HG03354 (cell line): ENCODE measurements around the gene TASL.
"Not testable (repeated sequence)": the region's sequence is repeated elsewhere in the genome, so short reads cannot be mapped to it uniquely, and the experiment has no call there.

Experiments used
- ATAC-seq: cut with Tn5 transposase; IDR thresholded peaks from one replicate; pipeline ENCODE4 v1.9.1; 2021; ENCODE audit warnings: mild to moderate bottlenecking; ENCODE audit not compliant: unreplicated experiment, poor library complexity, severe bottlenecking

The TASL gene, protein sequence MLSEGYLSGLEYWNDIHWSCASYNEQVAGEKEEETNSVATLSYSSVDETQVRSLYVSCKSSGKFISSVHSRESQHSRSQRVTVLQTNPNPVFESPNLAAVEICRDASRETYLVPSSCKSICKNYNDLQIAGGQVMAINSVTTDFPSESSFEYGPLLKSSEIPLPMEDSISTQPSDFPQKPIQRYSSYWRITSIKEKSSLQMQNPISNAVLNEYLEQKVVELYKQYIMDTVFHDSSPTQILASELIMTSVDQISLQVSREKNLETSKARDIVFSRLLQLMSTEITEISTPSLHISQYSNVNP

DNA sequence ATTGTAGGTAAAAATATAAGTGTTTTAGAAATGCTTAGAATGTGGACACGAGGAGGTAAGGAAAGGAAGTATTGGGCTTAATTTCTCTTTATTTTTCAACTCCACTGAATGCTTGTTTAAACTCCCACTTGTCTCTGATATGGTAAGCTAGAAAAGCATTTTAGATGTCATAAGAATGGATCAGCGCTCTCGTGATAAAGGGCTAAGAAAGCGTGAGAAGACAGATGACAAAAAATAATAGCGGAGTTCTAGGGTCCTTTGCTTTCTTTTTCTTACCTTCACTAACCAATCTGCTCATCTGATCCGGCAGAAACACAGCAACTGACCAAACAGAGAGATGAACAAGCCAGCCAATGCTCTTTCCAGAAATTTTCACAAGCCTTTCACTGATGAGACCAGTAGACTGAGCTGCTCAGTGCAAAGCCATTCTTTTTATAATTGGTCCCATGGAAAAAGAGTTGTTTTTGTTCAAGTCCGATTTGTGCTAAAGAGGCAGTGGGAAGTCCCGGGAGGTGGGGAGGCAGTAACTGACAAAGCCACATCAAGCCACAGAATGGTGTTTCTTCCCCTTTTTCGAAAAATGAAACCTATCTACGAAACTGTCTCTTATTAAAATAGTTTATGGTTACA is at the start of gene TASL:
Gene TASL (minus strand): TSS at position 405 of the 630 bp plus-strand sequence. CDS start 17,411 bp downstream, outside the sequence.
- ATAC-seq = peak; percentile 84

DNA sequence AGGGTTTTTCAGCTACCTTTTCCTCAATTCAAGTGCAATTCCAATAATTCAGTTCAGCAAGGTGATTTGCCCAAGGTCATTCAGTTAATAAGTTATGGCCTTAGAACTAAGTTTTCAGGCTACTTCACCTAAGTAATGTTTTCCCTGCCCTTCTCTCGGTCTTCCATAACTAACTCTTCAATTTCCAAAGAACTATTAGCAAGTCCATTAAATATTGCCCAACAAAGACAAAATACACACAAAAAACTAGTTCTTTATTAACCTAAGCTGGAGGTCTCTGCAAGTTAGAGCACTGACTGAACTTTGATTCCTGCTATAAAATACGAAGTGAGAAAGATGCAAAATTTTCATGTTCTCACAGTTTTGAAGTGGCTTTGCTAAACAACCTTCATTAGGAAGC is 48.8 kb upstream of the TASL start:
- no peak for ATAC-seq

DNA sequence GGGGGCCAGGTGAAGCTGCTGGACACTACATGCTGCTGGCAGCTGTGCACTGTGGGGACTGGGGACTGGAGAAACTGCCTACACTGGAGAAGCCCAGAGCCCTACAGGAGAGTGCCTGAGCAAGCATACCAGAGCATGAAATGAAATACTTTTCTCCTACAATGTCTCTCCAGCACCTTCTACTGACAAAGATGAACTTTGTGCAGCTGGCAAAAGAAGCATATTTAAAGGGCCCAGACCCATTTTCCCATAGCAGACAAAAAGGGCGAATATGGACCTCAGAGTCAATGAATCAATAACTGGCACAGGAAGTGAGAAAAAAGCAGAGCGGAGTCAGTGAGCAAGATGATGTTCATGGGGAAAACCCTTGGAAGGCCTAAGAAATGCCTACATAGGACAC is 44.8 kb upstream of the TASL start:
- no peak for ATAC-seq

DNA sequence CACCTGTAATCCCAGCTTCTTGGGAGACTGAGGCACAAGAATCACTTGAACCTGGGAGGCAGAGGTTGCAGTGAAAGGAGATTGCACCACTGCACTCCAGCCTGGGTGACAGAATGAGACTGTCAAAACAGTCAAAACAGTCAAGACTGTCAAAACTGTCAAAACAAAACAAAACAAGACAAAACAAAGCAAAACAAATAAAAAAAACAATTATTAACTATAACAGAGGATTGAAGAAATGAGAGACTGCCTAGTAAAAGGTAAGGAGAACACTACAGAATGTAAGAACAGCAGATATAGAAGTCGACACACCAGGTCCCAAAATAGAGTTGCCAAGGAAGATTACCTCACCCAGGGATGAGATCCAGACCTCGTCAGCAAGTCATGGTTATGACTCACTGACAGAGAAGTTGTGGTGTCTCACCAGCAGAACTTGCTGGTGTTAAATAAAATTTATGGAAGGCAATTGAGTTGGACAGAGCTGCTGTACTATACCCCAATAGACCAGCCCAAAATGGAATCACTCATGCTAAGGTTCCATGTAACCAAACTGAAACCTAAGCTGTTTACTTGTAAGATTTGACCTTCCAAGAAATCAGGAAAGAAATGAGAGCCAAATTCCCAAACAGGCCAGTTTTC is 43.5 kb upstream of the TASL start:
- ATAC-seq = no peak

DNA sequence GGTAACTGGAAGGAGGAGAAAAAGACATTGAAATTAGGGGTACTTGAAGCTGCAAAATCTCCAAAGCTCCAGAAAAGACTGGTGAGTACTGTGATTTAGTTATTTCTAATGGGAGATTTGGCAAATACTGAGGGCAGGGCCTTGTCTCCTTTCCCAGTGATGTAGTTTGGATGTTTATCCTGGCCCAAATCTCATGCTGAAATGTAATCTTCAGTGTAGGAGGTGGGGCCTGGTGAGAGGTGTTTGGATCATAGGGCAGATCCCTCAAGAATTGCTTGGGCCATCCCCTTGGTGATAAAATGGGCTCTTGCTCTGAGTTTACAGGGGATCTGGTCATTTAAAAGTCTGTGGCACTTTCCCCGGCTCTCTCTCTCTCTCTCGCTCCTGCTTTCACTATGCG is 42.6 kb upstream of the TASL start:
- no peak for ATAC-seq

DNA sequence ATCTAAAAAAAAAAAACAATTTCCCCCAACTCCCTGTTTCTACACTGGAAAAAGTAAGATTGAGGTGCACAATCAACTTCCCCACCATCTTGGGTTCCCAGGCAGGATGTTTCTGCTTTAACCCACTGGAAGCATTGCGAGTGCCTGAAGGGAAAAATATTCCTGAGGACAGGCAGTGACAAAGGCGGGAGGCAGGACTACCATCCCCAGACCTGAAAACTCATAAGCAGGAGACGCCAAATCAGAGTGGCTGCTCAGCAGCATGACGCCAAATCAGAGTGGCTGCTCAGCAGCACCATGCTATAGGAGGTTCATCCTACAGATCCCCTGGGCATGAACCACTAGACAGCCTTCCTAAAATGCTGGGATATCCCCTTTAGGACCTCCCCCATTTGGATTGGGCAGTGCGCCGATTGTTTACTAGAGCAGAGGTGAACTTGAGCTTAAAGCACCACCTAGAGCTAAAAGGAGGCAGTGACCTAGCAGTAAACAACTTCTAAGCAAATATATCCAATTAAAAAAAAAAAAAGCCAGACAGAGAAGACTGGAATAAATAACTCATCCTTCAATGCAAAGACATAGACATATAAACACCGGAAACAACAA is 40.7 kb upstream of the TASL start:
- ATAC-seq = no peak

DNA sequence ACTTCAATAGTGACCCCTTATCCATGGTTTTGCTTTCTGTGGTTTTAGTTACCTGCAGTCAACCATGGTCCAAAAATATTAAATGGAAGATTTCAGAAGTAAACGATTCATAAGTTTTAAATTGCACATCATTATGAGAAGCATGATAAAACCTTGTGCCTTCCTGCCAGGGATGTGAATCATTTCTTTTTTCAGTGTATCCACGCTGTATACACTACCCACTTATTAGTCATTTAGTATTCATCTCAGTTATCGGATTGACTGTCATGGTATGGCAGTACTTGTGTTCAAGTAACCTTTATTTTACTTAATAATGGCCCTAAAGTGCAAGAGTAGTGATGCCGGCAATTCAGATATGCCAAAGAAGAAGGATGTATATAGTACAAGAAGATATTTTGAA is 37.7 kb upstream of the TASL start:
- ATAC-seq = peak; percentile 50

DNA sequence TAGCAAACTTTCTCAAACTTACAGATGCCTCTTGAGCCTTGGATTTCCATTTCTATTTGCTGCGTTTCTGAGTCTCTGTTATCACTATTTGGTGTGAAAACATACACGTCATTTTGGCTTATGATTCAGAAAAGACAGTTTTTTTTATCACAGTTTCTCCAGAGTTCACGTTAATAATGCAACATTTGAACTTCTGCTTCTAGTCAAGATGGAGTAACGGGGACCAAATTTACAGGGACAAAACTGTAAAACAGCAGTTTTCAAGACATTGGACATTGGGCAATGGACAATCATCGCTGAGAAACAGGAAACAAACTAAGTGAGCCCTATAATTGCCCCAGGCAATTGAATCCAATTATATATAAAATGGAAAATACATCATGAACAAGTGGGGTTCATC is 36.2 kb upstream of the TASL start:
- no peak for ATAC-seq

DNA sequence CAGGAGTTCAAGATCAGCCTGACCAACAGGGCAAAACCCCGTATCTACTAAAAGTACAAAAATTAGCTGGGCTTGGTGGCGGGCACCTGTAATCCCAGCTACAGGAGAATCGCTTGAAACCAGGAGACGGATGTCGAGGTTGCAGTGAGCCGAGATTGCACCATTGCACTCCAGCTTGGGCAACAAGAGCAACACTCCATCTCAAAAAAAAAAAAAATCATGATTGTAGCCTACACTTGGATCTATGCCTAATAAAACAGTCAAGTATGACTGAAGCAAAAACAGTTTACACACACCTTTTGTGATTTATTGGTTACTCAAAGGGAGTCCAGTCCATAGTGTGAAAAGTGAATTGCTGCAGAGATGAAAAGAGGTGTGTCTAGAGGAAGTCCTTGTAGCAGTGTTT is 34.7 kb upstream of the TASL start:
- ATAC-seq = no peak

DNA sequence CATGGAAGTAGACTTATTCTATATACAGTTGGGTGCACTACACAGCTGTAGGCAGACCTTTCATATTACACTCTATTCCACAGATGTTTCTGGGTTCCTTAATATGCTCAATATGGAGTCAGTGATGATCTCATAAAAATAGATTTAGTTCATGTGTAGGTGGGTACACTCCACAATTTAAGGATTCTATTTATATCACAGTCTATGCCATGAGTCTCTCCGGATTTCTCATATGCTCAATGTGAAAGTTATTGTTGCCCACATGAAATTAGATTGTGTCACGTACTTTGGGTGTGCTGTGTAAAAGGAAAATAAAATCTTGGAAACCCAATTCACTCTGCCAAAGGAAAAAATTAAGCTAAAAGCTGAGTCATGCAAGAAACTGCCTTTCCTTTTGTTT is 32.5 kb upstream of the TASL start:
- ATAC-seq = no peak

DNA sequence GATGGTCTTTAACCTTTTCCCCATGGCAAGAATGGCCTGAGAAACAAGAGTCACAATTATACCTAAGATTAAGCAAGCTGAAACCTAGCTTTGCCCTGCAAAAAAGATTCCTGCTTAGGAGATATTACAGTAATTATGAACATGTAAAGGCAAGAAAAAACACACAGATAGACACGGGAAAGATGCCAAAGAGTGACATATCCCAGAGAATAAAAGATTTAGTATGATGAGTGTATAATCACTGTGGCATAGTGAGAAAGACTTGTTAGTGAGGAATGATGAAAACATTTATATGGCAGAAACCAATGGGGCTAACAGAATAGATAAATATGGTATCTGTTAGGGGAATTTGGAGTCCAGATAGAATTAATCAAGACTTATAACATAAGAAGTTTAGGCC is 29.6 kb upstream of the TASL start:
- ATAC-seq = no peak

DNA sequence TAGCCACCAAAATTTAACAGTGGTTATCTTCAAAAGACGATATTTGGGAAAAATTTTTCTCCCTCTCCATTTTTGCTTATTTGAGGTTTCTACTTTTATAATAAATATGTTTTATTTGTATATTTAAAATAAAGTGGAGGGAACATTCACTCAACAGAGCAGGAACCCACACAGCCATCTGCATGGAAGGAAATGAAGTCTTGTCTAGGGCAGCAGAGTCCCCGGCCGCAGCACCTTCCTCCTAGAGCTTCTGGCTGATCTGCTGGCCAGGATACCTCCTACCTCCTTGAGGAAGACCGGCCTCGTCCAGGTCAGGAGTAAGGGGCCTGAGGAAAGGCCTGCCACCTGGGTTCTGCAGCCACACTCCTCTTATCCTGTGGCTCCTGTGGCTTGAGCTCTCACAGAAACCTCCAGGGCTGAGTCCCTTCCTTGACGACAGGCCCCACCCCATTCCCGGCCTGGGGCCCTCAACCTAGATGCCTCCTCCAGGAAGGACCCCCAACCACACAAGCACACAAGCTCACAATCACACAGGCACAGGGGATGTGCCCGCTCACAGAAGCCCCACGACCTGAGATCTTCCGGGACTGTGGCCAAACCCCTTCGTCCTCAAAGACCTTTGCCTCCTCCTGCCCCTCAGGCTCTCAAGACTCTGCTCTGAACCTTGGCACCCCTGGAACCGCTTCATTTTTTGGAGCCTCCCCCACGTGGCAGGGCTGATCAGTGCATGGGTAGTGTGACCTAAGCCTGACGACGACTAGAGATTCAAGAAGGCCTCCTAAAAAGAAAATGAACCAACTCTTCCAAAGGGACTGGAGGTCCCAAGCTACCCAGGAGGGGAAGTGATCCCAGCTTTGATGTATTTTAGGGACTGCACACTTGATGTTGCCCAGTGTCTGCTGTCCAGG is 23.0 kb upstream of the TASL start:
- ATAC-seq = not testable (repeated sequence)

DNA sequence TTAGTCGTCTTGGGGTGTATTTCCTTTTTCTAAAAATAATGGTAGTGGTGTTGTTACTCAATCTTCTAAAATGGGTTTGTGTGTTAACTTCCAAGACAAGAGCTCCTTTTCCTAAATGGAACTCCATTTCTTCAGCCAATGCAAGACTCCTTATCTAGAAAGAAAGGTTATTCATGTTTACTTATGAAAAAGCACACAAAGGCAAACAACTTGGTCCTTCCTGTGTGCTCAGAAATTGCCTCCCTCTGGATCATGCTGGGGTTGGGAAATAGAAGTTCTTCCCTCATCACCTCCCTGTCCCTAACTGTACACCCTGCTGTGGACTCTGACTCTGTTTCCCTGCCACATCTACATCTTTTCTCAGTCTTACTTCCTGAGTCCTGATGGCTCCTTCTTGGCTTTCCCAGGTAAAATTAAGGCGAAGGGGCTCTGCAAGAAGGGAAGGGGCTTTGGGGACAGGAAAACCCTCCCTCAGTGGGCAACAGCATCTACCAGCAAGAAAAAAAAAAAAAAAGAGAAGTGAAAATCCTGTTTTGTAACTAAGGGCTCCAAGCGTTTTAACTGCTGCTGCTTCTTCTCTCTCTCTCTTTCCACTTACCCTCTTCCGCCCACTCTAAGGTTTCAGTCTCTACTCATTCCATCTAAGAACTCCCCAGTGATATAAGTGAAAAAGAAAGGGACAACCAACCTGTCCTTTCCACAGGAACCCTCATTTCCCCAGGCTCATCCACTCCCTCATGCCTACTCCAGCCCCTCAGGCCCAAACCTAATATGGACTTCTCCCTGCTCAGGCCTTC is 19.8 kb upstream of the TASL start:
- ATAC-seq = peak; percentile 84

DNA sequence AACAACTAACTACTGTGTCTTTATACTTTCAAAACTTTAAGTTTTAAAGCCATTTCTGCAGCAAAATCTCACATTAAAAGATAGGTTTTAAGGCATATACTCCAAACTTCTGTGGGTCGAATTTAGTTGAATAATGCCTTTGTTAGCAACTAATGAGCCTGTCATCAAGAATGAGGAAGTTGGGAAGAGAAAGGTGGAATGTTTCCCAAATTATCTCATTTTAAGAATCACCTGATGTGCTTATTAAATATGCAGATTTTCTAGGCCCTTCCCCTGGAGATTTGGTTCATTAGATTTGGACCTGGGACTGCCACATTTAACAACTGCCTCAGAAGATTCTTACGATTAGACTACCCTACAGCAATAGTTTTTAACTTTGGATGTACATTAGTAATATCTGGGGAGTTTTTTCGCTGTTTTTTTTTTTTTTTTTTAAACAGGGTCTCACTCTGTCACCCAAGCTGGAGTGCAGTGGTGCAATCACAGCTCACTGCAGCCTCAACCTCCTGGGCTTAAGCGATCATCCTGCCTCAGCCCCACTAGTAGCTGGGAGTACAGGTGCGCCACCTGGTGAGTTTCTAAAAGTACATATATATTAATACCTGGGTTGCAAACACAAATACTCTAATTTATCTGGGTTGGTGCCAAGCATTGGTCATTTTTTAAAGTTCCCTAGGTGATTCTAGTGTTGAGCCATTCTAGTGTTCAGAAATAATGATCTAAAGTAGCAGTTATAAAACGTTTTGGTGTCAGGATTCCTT is 16.1 kb upstream of the TASL start:
- peak; percentile 51 for ATAC-seq

DNA sequence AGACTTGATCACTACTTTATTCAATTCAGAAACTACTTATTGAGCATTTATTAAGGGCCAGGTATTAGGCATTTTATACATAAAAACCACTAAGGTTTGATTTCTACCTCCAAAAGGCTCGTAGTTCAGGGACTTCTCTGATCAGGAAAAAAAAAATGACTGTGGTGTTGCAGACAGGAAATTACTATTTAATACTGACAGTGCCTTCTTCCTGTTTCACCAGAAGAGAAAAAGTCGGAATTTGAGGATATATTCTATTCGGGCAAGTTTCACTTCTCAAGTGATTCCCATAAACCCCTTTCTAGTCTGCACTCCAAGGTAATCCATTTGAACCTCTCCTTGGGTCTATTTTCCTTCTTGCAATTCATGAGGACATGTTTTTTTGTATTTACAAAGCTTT is 15.3 kb upstream of the TASL start:
- ATAC-seq = no peak

DNA sequence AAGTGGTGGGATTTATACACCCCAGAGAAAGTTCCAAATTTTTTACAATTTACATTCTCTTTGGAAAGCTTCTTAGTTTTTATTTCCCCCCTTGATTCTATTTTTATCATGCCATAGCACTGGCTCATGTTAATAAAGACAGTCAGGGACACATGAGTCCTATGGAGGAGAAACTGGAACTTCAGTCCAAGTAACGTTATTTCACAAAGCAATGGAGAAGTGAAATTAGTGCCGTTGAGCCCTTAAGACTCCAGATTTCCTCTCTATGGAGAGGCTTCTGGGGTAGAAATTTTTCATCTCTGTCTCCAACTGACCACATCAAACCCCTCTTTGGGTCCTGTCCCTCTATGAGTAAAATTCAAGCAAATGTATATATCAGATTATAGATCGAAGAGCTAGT is 12.8 kb upstream of the TASL start:
- no peak for ATAC-seq

DNA sequence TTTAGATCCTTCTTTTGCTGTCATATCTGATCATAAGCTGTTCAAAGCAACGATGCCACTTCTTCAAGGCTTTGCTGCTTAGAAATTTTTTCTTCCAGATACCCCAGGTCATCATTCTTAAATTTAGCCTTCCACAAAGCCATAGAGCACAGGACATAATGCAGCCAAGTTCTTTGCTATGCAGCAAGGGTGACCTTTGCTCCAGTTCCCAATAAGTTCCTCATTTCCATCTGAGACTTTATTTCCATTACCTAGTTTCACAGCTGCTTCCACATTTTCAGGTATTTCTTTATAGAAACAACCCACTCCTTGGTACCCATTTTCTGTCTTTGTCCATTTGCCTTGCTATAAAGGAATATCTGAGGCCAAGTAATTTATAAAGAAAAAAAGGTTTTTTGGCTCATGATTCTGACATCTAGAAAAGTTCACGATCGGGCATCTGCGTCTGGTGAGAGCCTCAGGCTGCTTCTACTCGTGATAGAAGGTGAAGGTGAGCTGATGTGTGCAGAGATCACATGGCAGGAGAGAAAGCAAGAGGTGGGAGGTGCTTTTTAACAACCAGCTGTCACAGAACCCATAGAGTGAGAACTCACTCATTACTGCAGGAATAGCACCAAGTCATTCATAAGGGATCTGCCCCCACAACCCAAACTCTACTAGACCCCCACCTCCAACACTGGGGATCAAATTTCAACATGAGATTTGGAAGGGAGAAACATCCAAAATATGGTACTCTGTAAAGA is 11.8 kb upstream of the TASL start:
- peak; percentile 52 for ATAC-seq

DNA sequence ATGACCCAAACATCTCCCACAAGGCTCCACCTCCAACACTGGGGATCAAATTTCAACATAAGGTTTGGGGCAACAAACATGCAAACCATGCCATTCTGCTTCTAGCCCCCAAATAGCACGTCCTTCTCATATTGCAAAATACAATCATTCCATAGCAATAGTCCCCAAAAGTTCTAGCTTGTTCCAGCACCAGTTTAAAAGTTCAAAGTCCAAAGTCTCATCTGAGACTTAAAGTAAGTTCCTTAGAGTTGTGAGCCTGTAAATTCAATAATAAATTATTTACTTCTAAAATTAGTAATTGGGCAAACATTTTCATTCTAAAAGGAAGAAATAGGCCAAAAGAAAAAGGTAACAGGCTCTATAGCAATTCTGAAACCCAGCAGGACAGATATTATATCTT is 8.9 kb upstream of the TASL start:
- no peak for ATAC-seq
